HG03439 (cell line): Measurements from ENCODE around the gene BANP.
"Not testable (repeated sequence)": the region's sequence is repeated elsewhere in the genome, so short reads cannot be mapped to it uniquely, and the experiment has no call there.

Source experiments
- ATAC-seq: cut with Tn5 transposase; IDR thresholded peaks from one replicate; pipeline ENCODE4 v1.9.1; 2021; ENCODE audit warnings: mild to moderate bottlenecking, moderate library complexity; ENCODE audit not compliant: unreplicated experiment

BANP gene

GRCh38 chr16:88077328-88078108 is 126.3 kb downstream of the BANP start:
- no peak for ATAC-seq

- ATAC-seq: no peak
Measured at GRCh38 chr16:88078111-88078775, 127.0 kb downstream of the BANP start.

GRCh38 chr16:88083582-88083981 is 132.3 kb downstream of the BANP start:
- no peak for ATAC-seq

GRCh38 chr16:88084881-88085280 is 133.6 kb downstream of the BANP start:
- no peak for ATAC-seq

- ATAC-seq: no peak
Measured at GRCh38 chr16:88086571-88087516, 135.6 kb downstream of the BANP start.

- no peak for ATAC-seq
Measured at GRCh38 chr16:88087517-88087877, 136.3 kb downstream of the BANP start.

- no peak for ATAC-seq
Measured at GRCh38 chr16:88088161-88088581, 136.9 kb downstream of the BANP start.

GRCh38 chr16:88088611-88089010 is 137.4 kb downstream of the BANP start:
- ATAC-seq: not testable (repeated sequence)

GRCh38 chr16:88089071-88089470 is 137.8 kb downstream of the BANP start:
- ATAC-seq: not testable (repeated sequence)

GRCh38 chr16:88089632-88090376 is 138.6 kb downstream of the BANP start:
- ATAC-seq: not testable (repeated sequence)

- ATAC-seq: not testable (repeated sequence)
Measured at GRCh38 chr16:88090377-88091175, 139.3 kb downstream of the BANP start.

GRCh38 chr16:88091221-88091971 is 140.2 kb downstream of the BANP start:
- not testable (repeated sequence) for ATAC-seq

GRCh38 chr16:88091972-88092302 is 140.7 kb downstream of the BANP start:
- ATAC-seq: not testable (repeated sequence)

- ATAC-seq: not testable (repeated sequence)
Measured at GRCh38 chr16:88092791-88093555, 141.7 kb downstream of the BANP start.

GRCh38 chr16:88093556-88094252 is 142.5 kb downstream of the BANP start:
- ATAC-seq: not testable (repeated sequence)

- ATAC-seq: not testable (repeated sequence)
Measured at GRCh38 chr16:88094253-88094575, 143.0 kb downstream of the BANP start.

- ATAC-seq: not testable (repeated sequence)
Measured at GRCh38 chr16:88094900-88095299, 143.7 kb downstream of the BANP start.

- not testable (repeated sequence) for ATAC-seq
Measured at GRCh38 chr16:88096659-88097058, 145.4 kb downstream of the BANP start.
